Activated B cell treated with CpG ODN at 0.5 μM for 24 hours (primary cell): Measurements from ENCODE around the gene IL2. TPM values are rescaled to one million over a fixed set of nuclear protein-coding genes. Genes with fewer than 3 reads are reported as not detected.
A peak's percentile ranks its signal among the peaks of the same experiment; 100 is the strongest.

Source experiments
- ATAC-seq: fragments of 200-7000 bp; cut with Tn5 transposase; one replicate; pipeline ENCODE4 v1.10.0; 2021; ENCODE audit warnings: low read depth, mild to moderate bottlenecking, moderate library complexity
- CTCF ChIA-PET: fragments of 350-600 bp; sonication (Branson Sonifier 250); formaldehyde crosslinking; loops from one replicate; lab custom pipeline; 2021; ENCODE audit warnings: antibody characterized with exemption; lab: Charles Lee
- POLR2A ChIA-PET: fragments of 350-600 bp; sonication (Branson Sonifier 250); formaldehyde crosslinking; loops from one replicate; lab custom pipeline; 2021; ENCODE audit warnings: antibody characterized with exemption; lab: Charles Lee
- DNase-seq: peaks from one replicate; pipeline ENCODE4 v3.0.0; 2022
- H3K27ac Mint-ChIP-seq: one replicate; pipeline ENCODE4 v1.8.0; 2020; ENCODE audit warnings: mixed read lengths
- H3K27me3 Mint-ChIP-seq: one replicate; pipeline ENCODE4 v1.8.0; 2021; ENCODE audit warnings: mixed read lengths
- H3K36me3 Mint-ChIP-seq: one replicate; pipeline ENCODE4 v1.8.0; 2021; ENCODE audit warnings: low read depth, mixed read lengths
- H3K4me1 Mint-ChIP-seq: one replicate; pipeline ENCODE4 v1.8.0; 2021; ENCODE audit warnings: mixed read lengths
- H3K4me3 Mint-ChIP-seq: one replicate; pipeline ENCODE4 v1.8.0; 2020; ENCODE audit warnings: mild to moderate bottlenecking, mixed read lengths
- H3K9me3 Mint-ChIP-seq: one replicate; pipeline ENCODE4 v1.8.0; 2020; ENCODE audit warnings: mixed read lengths
- intact Hi-C: fragments of 100-400 bp; cut with micrococcal nuclease; formaldehyde crosslinking; loops from one replicate; pipeline ENCODE4 v1.15.1; 2024
- total RNA-seq: library from RNA; stranded (reverse); gene quantifications from 2 replicates; pipeline ENCODE4 v1.2.3, GENCODE V29; 2022
- TF ChIP-seq, protein P1 (sequence below): fragments of 200-600 bp; IDR thresholded peaks from one replicate; pipeline ENCODE4 v1.8.0; 2022; ENCODE audit warnings: antibody characterized with exemption, mild to moderate bottlenecking

Gene IL2
- total RNA-seq, 1 donor from 2014 or later: not detected

GRCh38 chr4:122475233-122475632 is 18.7 kb upstream of the IL2 start:
- ChIA-PET POLR2A (no interaction called here), CTCF (no interaction called here)
- H3K4me3 Mint-ChIP-seq: no peak overlapping the region
- no peak for ATAC-seq
- no peaks in the 10 kb centered on the region for H3K4me1 Mint-ChIP-seq
- no peak for DNase-seq
- TF ChIP-seq, protein P1, sequence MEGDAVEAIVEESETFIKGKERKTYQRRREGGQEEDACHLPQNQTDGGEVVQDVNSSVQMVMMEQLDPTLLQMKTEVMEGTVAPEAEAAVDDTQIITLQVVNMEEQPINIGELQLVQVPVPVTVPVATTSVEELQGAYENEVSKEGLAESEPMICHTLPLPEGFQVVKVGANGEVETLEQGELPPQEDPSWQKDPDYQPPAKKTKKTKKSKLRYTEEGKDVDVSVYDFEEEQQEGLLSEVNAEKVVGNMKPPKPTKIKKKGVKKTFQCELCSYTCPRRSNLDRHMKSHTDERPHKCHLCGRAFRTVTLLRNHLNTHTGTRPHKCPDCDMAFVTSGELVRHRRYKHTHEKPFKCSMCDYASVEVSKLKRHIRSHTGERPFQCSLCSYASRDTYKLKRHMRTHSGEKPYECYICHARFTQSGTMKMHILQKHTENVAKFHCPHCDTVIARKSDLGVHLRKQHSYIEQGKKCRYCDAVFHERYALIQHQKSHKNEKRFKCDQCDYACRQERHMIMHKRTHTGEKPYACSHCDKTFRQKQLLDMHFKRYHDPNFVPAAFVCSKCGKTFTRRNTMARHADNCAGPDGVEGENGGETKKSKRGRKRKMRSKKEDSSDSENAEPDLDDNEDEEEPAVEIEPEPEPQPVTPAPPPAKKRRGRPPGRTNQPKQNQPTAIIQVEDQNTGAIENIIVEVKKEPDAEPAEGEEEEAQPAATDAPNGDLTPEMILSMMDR: no peak
- H3K36me3 Mint-ChIP-seq: no peaks in the 10 kb centered on the region
- no peak overlapping the region for H3K27ac Mint-ChIP-seq
- intact Hi-C loops: no loop called here
- no peaks in the 10 kb centered on the region for H3K27me3 Mint-ChIP-seq
- H3K9me3 Mint-ChIP-seq: no peaks in the 10 kb centered on the region

GRCh38 chr4:122469457-122469856 is 12.9 kb upstream of the IL2 start:
- intact Hi-C loops: no loop called here
- no peaks in the 10 kb centered on the region for H3K36me3 Mint-ChIP-seq
- no peak overlapping the region for H3K4me3 Mint-ChIP-seq
- no peak overlapping the region for H3K27ac Mint-ChIP-seq
- DNase-seq (no peak), ATAC-seq (no peak)
- TF ChIP-seq, protein P1: no peak
- CTCF ChIA-PET: no interaction called here
- H3K27me3 Mint-ChIP-seq: no peaks in the 10 kb centered on the region
- H3K4me1 Mint-ChIP-seq: no peaks in the 10 kb centered on the region
- peaks cover 5% of the 10 kb centered on the region for H3K9me3 Mint-ChIP-seq
- POLR2A ChIA-PET: no interaction called here

GRCh38 chr4:122458625-122459024 is 2.1 kb upstream of the IL2 start:
- Mint-ChIP-seq H3K27ac (no peak overlapping the region), H3K36me3 (no peaks in the 10 kb centered on the region), H3K4me1 (peaks cover 17% of the 10 kb centered on the region), H3K27me3 (no peaks in the 10 kb centered on the region), H3K4me3 (peak overlapping the region; percentile 63), H3K9me3 (no peaks in the 10 kb centered on the region)
- ChIA-PET CTCF (no interaction called here), POLR2A (no interaction called here)
- TF ChIP-seq, protein P1: no peak
- intact Hi-C loops: no loop called here
- DNase-seq: no peak
- ATAC-seq: no peak

DNA sequence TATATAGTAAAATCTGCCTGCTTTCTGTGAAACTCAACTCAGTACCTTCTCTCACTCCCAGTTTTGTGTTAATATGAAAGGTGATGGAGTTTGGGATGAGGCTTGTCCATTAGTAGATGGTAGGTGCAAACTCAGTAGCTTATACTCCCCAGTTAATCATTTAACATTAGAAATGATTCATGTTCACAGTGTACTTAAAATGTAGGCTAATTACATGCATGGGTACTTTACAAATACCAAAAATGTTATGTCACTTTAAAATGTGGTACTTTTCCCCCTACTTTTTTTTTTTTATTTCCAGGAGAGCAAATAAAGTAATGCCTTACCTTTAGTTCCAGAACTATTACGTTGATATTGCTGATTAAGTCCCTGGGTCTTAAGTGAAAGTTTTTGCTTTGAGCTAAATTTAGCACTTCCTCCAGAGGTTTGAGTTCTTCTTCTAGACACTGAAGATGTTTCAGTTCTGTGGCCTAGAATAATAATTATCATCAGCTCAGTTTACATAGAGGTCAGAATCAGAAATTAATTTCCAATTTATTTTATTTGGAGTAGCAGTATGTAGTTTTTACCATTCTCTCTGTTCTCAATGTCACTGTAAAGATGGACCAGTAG is 3.0 kb downstream of the IL2 start:
- TF ChIP-seq, protein P1: no peak
- no peak overlapping the region for H3K27ac Mint-ChIP-seq
- POLR2A ChIA-PET: no interaction called here
- H3K4me1 Mint-ChIP-seq: peaks cover 13% of the 10 kb centered on the region
- ATAC-seq (no peak), DNase-seq (no peak)
- H3K27me3 Mint-ChIP-seq: peaks cover 8% of the 10 kb centered on the region
- H3K9me3 Mint-ChIP-seq: no peaks in the 10 kb centered on the region
- no peak overlapping the region for H3K4me3 Mint-ChIP-seq
- intact Hi-C loops: no loop called here
- no peaks in the 10 kb centered on the region for H3K36me3 Mint-ChIP-seq
- CTCF ChIA-PET: no interaction called here

DNA sequence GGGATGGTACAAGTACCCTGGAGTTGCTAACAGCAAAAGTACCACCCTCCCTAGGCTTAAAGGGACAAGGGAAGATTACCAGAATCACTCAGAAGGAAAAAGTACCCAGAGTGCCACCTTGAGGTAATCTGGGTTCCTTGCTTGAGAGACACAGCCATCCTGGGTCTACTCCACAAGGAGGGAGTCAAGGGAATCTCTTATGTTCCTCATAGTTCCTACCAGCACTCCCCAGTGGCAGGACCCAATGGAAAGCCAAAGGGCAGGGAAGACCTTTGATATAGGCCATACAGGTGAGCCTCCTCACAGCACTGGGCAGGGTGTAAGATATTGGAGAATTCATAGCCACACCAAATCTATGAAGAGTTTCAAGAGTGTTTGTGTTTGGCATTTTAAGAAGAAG is 5.7 kb downstream of the IL2 start:
- Mint-ChIP-seq H3K9me3 (no peaks in the 10 kb centered on the region), H3K27ac (no peak overlapping the region), H3K36me3 (no peaks in the 10 kb centered on the region), H3K4me3 (no peak overlapping the region), H3K4me1 (peaks cover 8% of the 10 kb centered on the region), H3K27me3 (peaks cover 8% of the 10 kb centered on the region)
- ChIA-PET POLR2A (no interaction called here), CTCF (no interaction called here)
- no peak for ATAC-seq
- TF ChIP-seq, protein P1: no peak
- intact Hi-C loops: no loop called here
- DNase-seq: no peak
